Tibial nerve (tissue), 4 donors: ENCODE results near the gene SLC38A4. TPM values are rescaled to one million over a fixed set of nuclear protein-coding genes. Genes with fewer than 3 reads are reported as not detected.

Source experiments
- DNase-seq, 2 donors: peaks; one replicate each; pipeline ENCODE4 v3.0.0-alpha.2; 2019; ENCODE audit warnings: low spot score in 2 of 2
- H3K27ac ChIP-seq, 4 donors: fragments of 200-600 bp; sonication (generic) in 3 of 4; one replicate each; pipeline ENCODE4 v1.5.1; 2017 to 2019; ENCODE audit warnings: mild to moderate bottlenecking in 1 of 4
- H3K27me3 ChIP-seq, 2 donors: fragments of 200-600 bp; sonication (generic) in 1 of 2; one replicate each; pipeline versions ENCODE4 v1.5.1 to v1.6.0; 2017 to 2019
- H3K36me3 ChIP-seq, 3 donors: fragments of 200-600 bp; sonication (generic); one replicate each; pipeline ENCODE4 v1.5.1; 2018 to 2019
- H3K4me1 ChIP-seq, 4 donors: fragments of 200-600 bp; sonication (generic) in 3 of 4; one replicate each; pipeline ENCODE4 v1.5.1; 2017 to 2019
- H3K4me3 ChIP-seq, 4 donors: fragments of 200-600 bp; sonication (generic) in 3 of 4; one replicate each; pipeline ENCODE4 v1.5.1; 2017 to 2019; ENCODE audit warnings: mild to moderate bottlenecking in 1 of 4, moderate library complexity in 1 of 4
- H3K9me3 ChIP-seq, 4 donors: fragments of 200-600 bp; sonication (generic) in 3 of 4; one replicate each; pipeline ENCODE4 v1.5.1; 2017 to 2019
- EP300 ChIP-seq, 2 donors: sonication (generic); formaldehyde crosslinking; IDR thresholded peaks; one replicate each; pipeline ENCODE4 v1.6.1; 2017; ENCODE audit warnings: antibody characterized with exemption in 2 of 2, mild to moderate bottlenecking in 1 of 2
- POLR2A ChIP-seq, 2 donors: fragments of 450-650 bp; IDR thresholded peaks; one replicate each; pipeline ENCODE4 v1.6.1; 2017; ENCODE audit warnings: antibody characterized with exemption in 2 of 2, mild to moderate bottlenecking in 2 of 2, moderate library complexity in 2 of 2
- WGBS, 2 donors: methylation state at CpG; one replicate each; pipeline ENCODE4 v1.1.5; 2018; 5-methylcytosine and 5-hydroxymethylcytosine counted together
- total RNA-seq, 4 donors: library from RNA; depleted of rRNA; stranded (reverse); fragments of >200 nt; gene quantifications; one replicate each; pipeline ENCODE4 v1.1.0, GENCODE V29; 2016
- TF ChIP-seq, protein P1 (sequence below), 5 experiments: fragments of 200-600 bp in 3 of 5; fragments of 450-650 bp in 2 of 5; sonication (generic) in 3 of 5; IDR thresholded peaks; one replicate each; pipeline ENCODE4 v1.5.1; 2016 to 2019; ENCODE audit warnings: antibody characterized with exemption in 5 of 5, mild to moderate bottlenecking in 3 of 5, moderate library complexity in 2 of 5

The SLC38A4 gene
- total RNA-seq, 4 donors from 2014 or later, result 0.42 TPM; not detected in 3

DNA sequence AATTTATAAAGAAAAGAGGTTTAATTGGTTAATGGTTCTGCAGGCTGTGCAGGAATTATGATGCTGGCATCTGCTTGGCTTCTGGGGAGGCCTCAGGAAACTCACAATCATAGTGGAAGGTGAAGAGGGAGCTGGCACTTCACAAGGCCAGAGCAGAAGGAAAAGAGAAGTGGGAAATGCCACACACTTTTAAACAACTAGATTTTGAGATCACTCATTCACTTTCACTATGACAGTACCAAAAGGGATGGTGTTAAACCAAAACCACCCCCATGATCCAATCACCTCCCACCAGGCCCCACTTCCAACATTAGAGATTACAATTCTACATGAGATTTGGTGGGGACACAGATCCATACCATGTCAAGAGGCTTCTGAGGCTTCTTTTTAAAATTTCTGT, 62.6 kb downstream of the SLC38A4 start:
- H3K4me1 ChIP-seq, result no peaks in the 10 kb centered on the region
- TF ChIP-seq, protein P1, sequence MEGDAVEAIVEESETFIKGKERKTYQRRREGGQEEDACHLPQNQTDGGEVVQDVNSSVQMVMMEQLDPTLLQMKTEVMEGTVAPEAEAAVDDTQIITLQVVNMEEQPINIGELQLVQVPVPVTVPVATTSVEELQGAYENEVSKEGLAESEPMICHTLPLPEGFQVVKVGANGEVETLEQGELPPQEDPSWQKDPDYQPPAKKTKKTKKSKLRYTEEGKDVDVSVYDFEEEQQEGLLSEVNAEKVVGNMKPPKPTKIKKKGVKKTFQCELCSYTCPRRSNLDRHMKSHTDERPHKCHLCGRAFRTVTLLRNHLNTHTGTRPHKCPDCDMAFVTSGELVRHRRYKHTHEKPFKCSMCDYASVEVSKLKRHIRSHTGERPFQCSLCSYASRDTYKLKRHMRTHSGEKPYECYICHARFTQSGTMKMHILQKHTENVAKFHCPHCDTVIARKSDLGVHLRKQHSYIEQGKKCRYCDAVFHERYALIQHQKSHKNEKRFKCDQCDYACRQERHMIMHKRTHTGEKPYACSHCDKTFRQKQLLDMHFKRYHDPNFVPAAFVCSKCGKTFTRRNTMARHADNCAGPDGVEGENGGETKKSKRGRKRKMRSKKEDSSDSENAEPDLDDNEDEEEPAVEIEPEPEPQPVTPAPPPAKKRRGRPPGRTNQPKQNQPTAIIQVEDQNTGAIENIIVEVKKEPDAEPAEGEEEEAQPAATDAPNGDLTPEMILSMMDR (IDR thresholded peaks at IDR 0.05), result no peak
- TF ChIP-seq POLR2A (IDR thresholded peaks at IDR 0.05), result no peak
- H3K4me3 ChIP-seq, result no peak overlapping the region
- no peak overlapping the region for H3K27ac ChIP-seq
- H3K9me3 ChIP-seq, result peaks cover 0 to 30% (median 0%) of the 10 kb centered on the region in 4 donors
- H3K36me3 ChIP-seq, result no peaks in the 10 kb centered on the region
- no peak for DNase-seq
- H3K27me3 ChIP-seq, result no peaks in the 10 kb centered on the region

GRCh38 chr12:46754550-46754949, 71.2 kb downstream of the SLC38A4 start:
- Histone ChIP-seq H3K27ac (no peak overlapping the region), H3K4me3 (no peak overlapping the region), H3K4me1 (no peaks in the 10 kb centered on the region), H3K9me3 (peaks cover 0 to 47% (median under 1%) of the 10 kb centered on the region in 4 donors), H3K27me3 (no peaks in the 10 kb centered on the region), H3K36me3 (no peaks in the 10 kb centered on the region)
- 44 to 61% methylated on average over 3 of the region's 3 CpGs for WGBS, 2 donors
- no peak for TF ChIP-seq POLR2A (IDR thresholded peaks at IDR 0.05)
- no peak for TF ChIP-seq EP300 (IDR thresholded peaks at IDR 0.05)
- TF ChIP-seq, protein P1 (IDR thresholded peaks at IDR 0.05), result no peak
- DNase-seq, result no peak

DNA sequence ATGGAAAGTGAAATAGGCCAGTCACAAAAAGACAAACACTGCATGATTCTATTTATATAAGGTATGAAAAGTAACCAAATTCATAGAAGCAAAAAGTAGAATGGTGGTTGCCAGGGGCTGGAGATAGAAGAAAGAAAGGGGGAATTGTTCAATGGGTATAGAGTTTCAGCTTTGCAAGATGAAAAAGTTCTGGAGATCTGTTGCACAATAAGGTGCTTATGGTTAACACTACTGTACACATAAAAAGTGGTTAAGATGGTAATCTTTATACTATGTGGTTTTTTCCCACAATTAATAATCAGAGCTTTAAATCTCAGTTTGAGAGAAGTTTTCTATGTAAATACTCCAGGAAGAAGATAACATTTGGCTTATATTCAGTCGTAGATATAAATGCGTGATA, 73.4 kb downstream of the SLC38A4 start:
- 79 to 89% methylated on average over 2 of the region's 2 CpGs for WGBS, 2 donors
- H3K27ac ChIP-seq, result no peak overlapping the region

GRCh38 chr12:46751173-46751572, 74.6 kb downstream of the SLC38A4 start:
- Histone ChIP-seq H3K9me3 (peaks cover 0 to 48% (median 1%) of the 10 kb centered on the region in 4 donors), H3K36me3 (no peaks in the 10 kb centered on the region), H3K27me3 (no peaks in the 10 kb centered on the region), H3K4me3 (no peak overlapping the region), H3K4me1 (no peaks in the 10 kb centered on the region), H3K27ac (no peak overlapping the region)
- no peak for DNase-seq
- TF ChIP-seq, protein P1 (IDR thresholded peaks at IDR 0.05), result no peak
- no peak for TF ChIP-seq EP300 (IDR thresholded peaks at IDR 0.05)
- no peak for TF ChIP-seq POLR2A (IDR thresholded peaks at IDR 0.05)
- 67 to 68% methylated on average over 1 of the region's 1 CpG for WGBS, 2 donors

More for the DNA sequence above, 73.4 kb downstream of the SLC38A4 start:
- no peak for DNase-seq
- Histone ChIP-seq H3K36me3 (no peaks in the 10 kb centered on the region), H3K4me3 (no peak overlapping the region), H3K4me1 (no peaks in the 10 kb centered on the region), H3K9me3 (peaks cover 0 to 47% (median 1%) of the 10 kb centered on the region in 4 donors), H3K27me3 (no peaks in the 10 kb centered on the region)
- TF ChIP-seq, protein P1 (IDR thresholded peaks at IDR 0.05), result no peak
- TF ChIP-seq EP300 (IDR thresholded peaks at IDR 0.05) (no peak), POLR2A (IDR thresholded peaks at IDR 0.05) (no peak)

- DNase-seq, result no peak
- 92 to 95% methylated on average over 4 of the region's 4 CpGs for WGBS, 2 donors
- no peak for TF ChIP-seq POLR2A (IDR thresholded peaks at IDR 0.05)
- TF ChIP-seq, protein P1 (IDR thresholded peaks at IDR 0.05), result no peak
- TF ChIP-seq EP300 (IDR thresholded peaks at IDR 0.05), result no peak
Measured at GRCh38 chr12:46749322-46749721, 76.5 kb downstream of the SLC38A4 start.

More at GRCh38 chr12:46749322-46749721, 76.5 kb downstream of the SLC38A4 start:
- H3K27me3 ChIP-seq, result no peaks in the 10 kb centered on the region
- no peak overlapping the region for H3K4me3 ChIP-seq
- H3K27ac ChIP-seq, result no peak overlapping the region
- no peaks in the 10 kb centered on the region for H3K36me3 ChIP-seq
- peaks cover 0 to 50% (median 1%) of the 10 kb centered on the region in 4 donors for H3K9me3 ChIP-seq
- no peaks in the 10 kb centered on the region for H3K4me1 ChIP-seq
